Ecto neural progenitor cell (in vitro differentiated cells): ENCODE data around the gene SORBS1.

Experiments
- DNase-seq: peaks from one replicate; pipeline ENCODE4 v3.0.0-alpha.2; 2018; ENCODE audit warnings: low spot score

SORBS1 gene

GRCh38 chr10:95346715-95347401 lies 214.3 kb downstream of the SORBS1 start:
- DNase-seq = no peak

- no peak for DNase-seq
These were observed 217.6 kb downstream of the SORBS1 start for GRCh38 chr10:95343573-95343972.

GRCh38 chr10:95341716-95342130 lies 219.4 kb downstream of the SORBS1 start:
- DNase-seq = no peak

GRCh38 chr10:95339863-95340262 lies 221.3 kb downstream of the SORBS1 start:
- no peak for DNase-seq

GRCh38 chr10:95337423-95338160 lies 223.6 kb downstream of the SORBS1 start:
- no peak for DNase-seq

GRCh38 chr10:95336702-95337101 lies 224.5 kb downstream of the SORBS1 start:
- no peak for DNase-seq

- no peak for DNase-seq
These were observed 225.1 kb downstream of the SORBS1 start for GRCh38 chr10:95335933-95336699.

- DNase-seq = no peak
These were observed 226.4 kb downstream of the SORBS1 start for GRCh38 chr10:95334805-95335144.

GRCh38 chr10:95333997-95334804 lies 227.0 kb downstream of the SORBS1 start:
- no peak for DNase-seq

- DNase-seq = no peak
These were observed 228.4 kb downstream of the SORBS1 start for GRCh38 chr10:95332666-95333249.

- no peak for DNase-seq
These were observed 229.5 kb downstream of the SORBS1 start for GRCh38 chr10:95331596-95332130.

GRCh38 chr10:95330966-95331453 lies 230.2 kb downstream of the SORBS1 start:
- DNase-seq = no peak

GRCh38 chr10:95329296-95329695 lies 231.9 kb downstream of the SORBS1 start:
- no peak for DNase-seq

GRCh38 chr10:95328013-95328412 lies 233.2 kb downstream of the SORBS1 start:
- no peak for DNase-seq

- no peak for DNase-seq
These were observed 233.8 kb downstream of the SORBS1 start for GRCh38 chr10:95327367-95327766.

GRCh38 chr10:95326396-95326795 lies 234.8 kb downstream of the SORBS1 start:
- DNase-seq = no peak

- DNase-seq = no peak
These were observed 235.3 kb downstream of the SORBS1 start for GRCh38 chr10:95325863-95326262.

- DNase-seq = no peak
These were observed 236.5 kb downstream of the SORBS1 start for GRCh38 chr10:95324436-95325268.

GRCh38 chr10:95321554-95322301 lies 239.4 kb downstream of the SORBS1 start:
- no peak for DNase-seq

- no peak for DNase-seq
These were observed 241.9 kb downstream of the SORBS1 start for GRCh38 chr10:95319239-95319638.
